Endodermal cell (in vitro differentiated cells): ENCODE measurements around the gene JMJD1C. TPM values are rescaled to one million over a fixed set of nuclear protein-coding genes. Genes with fewer than 3 reads are reported as not detected.
"Not testable (repeated sequence)": the region's sequence is repeated elsewhere in the genome, so short reads cannot be mapped to it uniquely, and the experiment has no call there.

Experiments used
- DNase-seq: peaks from one replicate; pipeline ENCODE4 v3.0.0-alpha.2; 2017
- H3K27ac ChIP-seq: 2 replicates; pipeline ENCODE4 v1.5.1; 2013; ENCODE audit warnings: mild to moderate bottlenecking, low read depth, low read length, moderate library complexity
- H3K27me3 ChIP-seq: 2 replicates; pipeline ENCODE4 v1.6.1; 2013; ENCODE audit warnings: mild to moderate bottlenecking, low read length, moderate library complexity; ENCODE audit not compliant: insufficient read depth, control insufficient read depth, poor library complexity, severe bottlenecking
- H3K36me3 ChIP-seq: 2 replicates; pipeline ENCODE4 v1.7.0; 2013; ENCODE audit warnings: mild to moderate bottlenecking, low read length, moderate library complexity; ENCODE audit not compliant: control insufficient read depth, insufficient read depth
- H3K4me1 ChIP-seq: one replicate; pipeline ENCODE4 v1.7.0; 2013; ENCODE audit warnings: low read length; ENCODE audit not compliant: control insufficient read depth, insufficient read depth
- H3K4me3 ChIP-seq: 2 replicates; pipeline ENCODE4 v1.5.1; 2013; ENCODE audit warnings: mild to moderate bottlenecking, low read length, moderate library complexity
- H3K9ac ChIP-seq: 2 replicates; pipeline ENCODE4 v1.6.1; 2013; ENCODE audit warnings: mild to moderate bottlenecking, low read length, moderate library complexity; ENCODE audit not compliant: poor library complexity, severe bottlenecking; ENCODE audit errors: extremely low read depth
- H3K9me3 ChIP-seq: 2 replicates; pipeline ENCODE4 v1.6.1; 2013; ENCODE audit warnings: mild to moderate bottlenecking, low read length, moderate library complexity; ENCODE audit not compliant: control insufficient read depth
- H3K27ac Mint-ChIP-seq: 2 replicates; pipeline ENCODE4 v1.8.0; 2020; ENCODE audit warnings: mixed read lengths
- H3K27me3 Mint-ChIP-seq: 2 replicates; pipeline ENCODE4 v1.8.0; 2021; ENCODE audit warnings: mild to moderate bottlenecking, mixed read lengths; ENCODE audit not compliant: insufficient read depth
- H3K36me3 Mint-ChIP-seq: 2 replicates; pipeline ENCODE4 v1.8.0; 2020; ENCODE audit warnings: low read depth, mixed read lengths
- H3K4me1 Mint-ChIP-seq: 2 replicates; pipeline ENCODE4 v1.8.0; 2020; ENCODE audit warnings: mixed read lengths
- H3K4me3 Mint-ChIP-seq: 2 replicates; pipeline ENCODE4 v1.8.0; 2020; ENCODE audit warnings: mild to moderate bottlenecking, moderate library complexity, mixed read lengths
- H3K9me3 Mint-ChIP-seq: 2 replicates; pipeline ENCODE4 v1.8.0; 2020; ENCODE audit warnings: mild to moderate bottlenecking, mixed read lengths
- whole genome bisulfite sequencing, 2 experiments: methylation state at CpG; one replicate each; pipeline versions ENCODE4 v1.1.5 to v1.1.7; 2013; ENCODE audit warnings: missing lambda C conversion rate in 2 of 2, mixed read lengths in 1 of 2; ENCODE audit not compliant: insufficient coverage in 1 of 2, insufficient read length in 1 of 2; 5-methylcytosine and 5-hydroxymethylcytosine counted together
- total RNA-seq, 2 donors: library from RNA; stranded (reverse); fragmentation: NEBNext Ultra II Directional in 1 of 2; extraction: Animal tissue kit (Norgen Biotek cat#: 25700) in 1 of 2; gene quantifications; 2 replicates in 1 of 2; 3 replicates in 1 of 2; pipeline ENCODE4 v1.2.1, GENCODE V29; 2021
- TF ChIP-seq, protein P1 (sequence below): fragments of 200-600 bp; sonication (generic); conservative IDR thresholded peaks from 2 replicates; pipeline ENCODE4 v1.5.0; 2021; ENCODE audit warnings: antibody characterized with exemption, mild to moderate bottlenecking

Gene JMJD1C
- total RNA-seq, 2 donors from 2014 or later, result 91.3 to 114 TPM

DNA sequence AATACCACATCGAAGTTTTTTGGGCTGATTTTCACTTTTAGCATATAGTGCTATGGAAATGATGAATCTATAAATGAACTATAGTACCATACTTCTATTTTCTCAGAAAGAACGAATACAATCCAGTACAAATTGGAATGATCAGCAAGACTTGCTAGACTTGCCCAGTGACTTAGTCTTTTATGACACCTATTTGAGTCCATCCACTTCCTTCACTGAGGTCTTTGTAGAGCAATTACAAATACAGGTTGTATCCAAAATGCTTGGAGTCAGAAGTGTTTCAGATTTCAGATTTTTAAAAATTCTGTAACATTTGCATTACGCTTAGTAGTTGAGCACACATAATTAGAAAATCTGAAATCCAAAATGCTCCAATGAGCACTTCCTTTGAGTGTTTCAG is 228.4 kb downstream of the JMJD1C start:
- TF ChIP-seq, protein P1, sequence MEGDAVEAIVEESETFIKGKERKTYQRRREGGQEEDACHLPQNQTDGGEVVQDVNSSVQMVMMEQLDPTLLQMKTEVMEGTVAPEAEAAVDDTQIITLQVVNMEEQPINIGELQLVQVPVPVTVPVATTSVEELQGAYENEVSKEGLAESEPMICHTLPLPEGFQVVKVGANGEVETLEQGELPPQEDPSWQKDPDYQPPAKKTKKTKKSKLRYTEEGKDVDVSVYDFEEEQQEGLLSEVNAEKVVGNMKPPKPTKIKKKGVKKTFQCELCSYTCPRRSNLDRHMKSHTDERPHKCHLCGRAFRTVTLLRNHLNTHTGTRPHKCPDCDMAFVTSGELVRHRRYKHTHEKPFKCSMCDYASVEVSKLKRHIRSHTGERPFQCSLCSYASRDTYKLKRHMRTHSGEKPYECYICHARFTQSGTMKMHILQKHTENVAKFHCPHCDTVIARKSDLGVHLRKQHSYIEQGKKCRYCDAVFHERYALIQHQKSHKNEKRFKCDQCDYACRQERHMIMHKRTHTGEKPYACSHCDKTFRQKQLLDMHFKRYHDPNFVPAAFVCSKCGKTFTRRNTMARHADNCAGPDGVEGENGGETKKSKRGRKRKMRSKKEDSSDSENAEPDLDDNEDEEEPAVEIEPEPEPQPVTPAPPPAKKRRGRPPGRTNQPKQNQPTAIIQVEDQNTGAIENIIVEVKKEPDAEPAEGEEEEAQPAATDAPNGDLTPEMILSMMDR, result no peak
- no peaks in the 10 kb centered on the region for H3K9me3 ChIP-seq
- Mint-ChIP-seq H3K27ac (no peak overlapping the region), H3K36me3 (peaks cover 9% of the 10 kb centered on the region), H3K9me3 (no peaks in the 10 kb centered on the region), H3K4me3 (no peak overlapping the region), H3K4me1 (peaks cover 5% of the 10 kb centered on the region), H3K27me3 (no peaks in the 10 kb centered on the region)
- H3K27ac ChIP-seq, result no peak overlapping the region
- DNase-seq, result no peak
- no peaks in the 10 kb centered on the region for H3K27me3 ChIP-seq
- H3K4me1 ChIP-seq, result no peaks in the 10 kb centered on the region
- no peak overlapping the region for H3K4me3 ChIP-seq
- no peak overlapping the region for H3K9ac ChIP-seq
- WGBS, 2 experiments, result 89 to 97% methylated on average over 2 of the region's 3 CpGs
- H3K36me3 ChIP-seq, result peaks cover 21% of the 10 kb centered on the region

DNA sequence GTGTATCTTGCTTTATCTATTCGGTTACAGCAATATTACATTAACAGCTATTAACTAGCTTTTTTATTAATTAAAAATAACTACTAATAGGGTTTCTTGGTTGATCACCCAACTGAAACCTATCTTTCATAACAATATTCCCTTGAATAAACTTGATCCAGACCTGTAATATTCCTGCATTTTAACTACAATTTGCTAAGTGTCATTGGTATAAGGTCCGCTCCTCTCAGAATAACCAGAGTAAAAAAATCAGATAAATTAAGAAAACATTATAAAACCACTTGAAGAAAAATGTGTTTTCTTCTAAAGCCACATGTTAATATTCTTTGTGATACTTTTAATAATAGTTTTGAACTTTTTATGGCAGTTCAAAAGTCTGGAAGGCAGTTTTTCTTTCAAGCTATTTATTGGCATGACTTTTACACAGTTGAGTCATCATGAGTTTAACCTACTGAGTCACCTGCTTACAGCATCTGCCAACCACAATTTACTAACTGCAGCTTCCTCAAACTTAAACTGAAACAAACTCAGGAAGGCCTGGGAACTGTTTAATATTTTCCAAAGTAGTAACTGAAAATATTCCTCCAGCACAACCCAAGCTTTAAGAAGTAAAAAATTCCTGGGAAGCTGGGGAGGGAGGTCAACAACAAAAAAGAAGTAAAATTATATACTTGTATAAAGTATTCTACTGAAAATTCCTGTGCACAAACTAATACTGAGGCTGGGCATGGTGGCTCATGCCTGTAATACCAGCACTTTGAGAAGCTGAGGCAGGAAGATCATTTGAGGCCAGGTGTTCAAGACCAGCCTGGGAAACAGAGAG is 229.5 kb downstream of the JMJD1C start:
- H3K27ac Mint-ChIP-seq, result no peak overlapping the region

DNA sequence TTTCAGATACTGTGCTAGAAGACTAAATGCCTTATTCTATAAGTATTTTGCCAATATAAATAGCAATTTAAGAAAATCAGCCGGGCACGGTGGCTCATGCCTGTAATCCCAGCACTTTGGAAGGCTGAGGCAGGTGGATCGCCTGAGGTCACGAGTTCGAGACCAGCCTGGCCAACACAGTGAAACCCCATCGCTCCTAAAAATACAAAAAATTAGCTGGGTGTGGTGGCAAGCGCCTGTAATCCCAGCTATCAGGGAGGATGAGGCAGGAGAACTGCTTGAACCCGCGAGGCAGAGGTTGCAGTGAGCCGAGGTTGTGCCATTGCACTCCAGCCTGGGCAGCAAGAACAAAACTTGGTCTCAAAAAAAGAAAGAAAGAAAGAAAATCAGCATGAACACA is 230.6 kb downstream of the JMJD1C start:
- not testable (repeated sequence) for H3K27me3 Mint-ChIP-seq, H3K4me1 ChIP-seq

More for the DNA sequence above, 229.5 kb downstream of the JMJD1C start:
- no peaks in the 10 kb centered on the region for H3K9me3 ChIP-seq
- no peaks in the 10 kb centered on the region for H3K27me3 Mint-ChIP-seq
- no peaks in the 10 kb centered on the region for H3K9me3 Mint-ChIP-seq
- no peak overlapping the region for H3K9ac ChIP-seq
- no peaks in the 10 kb centered on the region for H3K4me1 ChIP-seq
- no peak for DNase-seq
- 100% methylated on average over 2 of the region's 2 CpGs; no CpG with 5 or more reads in 1 of the 2 experiments for WGBS, 2 experiments
- H3K27me3 ChIP-seq, result no peaks in the 10 kb centered on the region
- H3K4me3 Mint-ChIP-seq, result no peak overlapping the region
- H3K36me3 Mint-ChIP-seq, result peaks cover 12% of the 10 kb centered on the region
- peaks cover 5% of the 10 kb centered on the region for H3K4me1 Mint-ChIP-seq
- no peak overlapping the region for H3K27ac ChIP-seq
- no peak overlapping the region for H3K4me3 ChIP-seq
- TF ChIP-seq, protein P1, result no peak
- H3K36me3 ChIP-seq, result peaks cover 24% of the 10 kb centered on the region

More for the DNA sequence above, 230.6 kb downstream of the JMJD1C start:
- H3K27ac Mint-ChIP-seq, H3K4me1 Mint-ChIP-seq, H3K9me3 ChIP-seq, H3K27ac ChIP-seq, DNase-seq, H3K9ac ChIP-seq, H3K4me3 Mint-ChIP-seq, H3K4me3 ChIP-seq, H3K9me3 Mint-ChIP-seq, H3K27me3 ChIP-seq: not testable (repeated sequence)
- WGBS, 2 experiments, result 94 to 97% methylated on average over 8 to 10 of the region's 10 CpGs
- peaks cover 20% of the 10 kb centered on the region for H3K36me3 ChIP-seq
- H3K36me3 Mint-ChIP-seq, result peaks cover 16% of the 10 kb centered on the region
